NAMALWA (cell line): ENCODE results near the gene VPS18.

ENCODE experiments used
- DNase-seq: peaks from one replicate; pipeline ENCODE4 v3.0.0-alpha.2; 2015; ENCODE audit warnings: low spot score

VPS18 gene

GRCh38 chr15:40900256-40901052, 6.2 kb downstream of the VPS18 start:
- no peak for DNase-seq

- DNase-seq = no peak
These were observed 6.8 kb downstream of the VPS18 start for GRCh38 chr15:40901053-40901443.

GRCh38 chr15:40902605-40903561, 8.6 kb downstream of the VPS18 start:
- DNase-seq = peak; percentile 66

DNA sequence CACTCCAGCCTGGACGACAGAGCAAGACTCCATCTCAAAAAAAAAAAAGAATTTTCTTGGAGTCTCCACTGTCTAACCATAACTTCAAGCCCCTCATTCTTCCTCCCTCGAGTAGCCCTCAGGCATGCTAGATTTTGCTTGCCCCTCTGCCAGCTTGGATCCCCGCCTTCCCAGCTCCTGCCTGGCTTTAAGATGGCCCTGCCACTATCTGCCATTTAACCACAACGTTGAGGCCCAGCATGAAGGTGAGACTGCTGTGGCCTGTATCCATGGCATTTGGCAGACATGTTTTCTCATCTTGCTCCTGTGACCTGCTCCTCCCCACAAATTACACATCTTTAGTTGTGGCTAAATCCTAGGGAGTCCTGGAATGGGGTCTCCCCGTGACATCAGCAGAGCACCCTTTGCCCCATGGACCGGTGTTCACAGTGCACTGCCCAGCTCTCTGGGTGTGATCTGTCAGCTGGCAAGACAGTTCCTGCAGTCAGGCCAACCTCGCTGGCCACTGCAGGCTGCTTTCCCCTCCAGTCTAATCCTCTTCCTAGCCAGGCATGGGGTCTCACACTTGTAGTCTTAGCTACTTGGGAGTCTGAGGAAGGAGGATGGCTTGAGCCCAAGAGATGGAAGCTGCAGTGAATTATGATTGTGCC, 10.4 kb downstream of the VPS18 start:
- no peak for DNase-seq

DNA sequence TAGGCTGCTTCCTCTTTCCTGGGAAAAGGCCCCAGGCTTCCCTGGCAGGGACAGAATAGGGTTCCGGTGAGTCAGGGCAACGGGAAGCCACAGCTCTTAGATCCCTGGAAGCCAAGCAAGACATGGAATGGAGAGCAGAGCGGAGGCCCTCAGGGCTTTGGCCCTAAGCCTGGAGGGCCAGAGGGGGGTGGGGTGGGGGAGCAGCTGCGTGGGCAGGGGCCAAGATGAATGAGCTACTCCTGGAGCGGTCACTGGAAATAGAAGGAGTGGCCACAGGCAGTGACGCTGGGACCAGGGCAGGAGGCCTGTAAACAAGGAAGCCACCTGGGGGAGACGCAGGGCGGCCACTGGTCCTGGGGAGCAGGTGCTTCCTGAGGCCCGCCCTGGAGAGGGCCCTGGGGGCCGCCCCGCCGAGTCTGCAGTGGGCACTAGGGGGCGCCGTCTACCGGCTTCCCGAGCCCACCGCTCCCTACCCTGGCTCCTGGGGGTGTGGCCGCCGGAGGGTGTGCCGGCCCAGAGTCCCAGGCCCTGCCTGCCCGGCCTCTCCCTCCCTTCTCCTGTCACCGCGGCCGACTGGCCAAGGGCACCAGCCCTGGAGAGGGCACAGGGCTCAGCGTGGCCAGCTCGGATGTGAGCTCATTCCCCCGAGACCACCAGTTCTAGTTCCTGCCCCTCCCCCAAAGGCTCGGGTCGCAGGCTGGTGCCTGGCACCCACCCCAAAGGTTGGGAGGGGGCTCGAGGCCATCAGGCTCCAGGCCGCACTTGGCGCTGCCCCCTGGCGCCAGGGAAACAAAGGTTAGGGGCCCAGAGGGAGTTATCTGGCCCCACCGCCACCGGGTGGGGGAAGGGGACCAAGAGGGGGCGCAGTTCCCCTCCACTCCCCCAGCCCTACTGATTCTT, 12.1 kb downstream of the VPS18 start:
- peak; percentile 95 for DNase-seq

DNA sequence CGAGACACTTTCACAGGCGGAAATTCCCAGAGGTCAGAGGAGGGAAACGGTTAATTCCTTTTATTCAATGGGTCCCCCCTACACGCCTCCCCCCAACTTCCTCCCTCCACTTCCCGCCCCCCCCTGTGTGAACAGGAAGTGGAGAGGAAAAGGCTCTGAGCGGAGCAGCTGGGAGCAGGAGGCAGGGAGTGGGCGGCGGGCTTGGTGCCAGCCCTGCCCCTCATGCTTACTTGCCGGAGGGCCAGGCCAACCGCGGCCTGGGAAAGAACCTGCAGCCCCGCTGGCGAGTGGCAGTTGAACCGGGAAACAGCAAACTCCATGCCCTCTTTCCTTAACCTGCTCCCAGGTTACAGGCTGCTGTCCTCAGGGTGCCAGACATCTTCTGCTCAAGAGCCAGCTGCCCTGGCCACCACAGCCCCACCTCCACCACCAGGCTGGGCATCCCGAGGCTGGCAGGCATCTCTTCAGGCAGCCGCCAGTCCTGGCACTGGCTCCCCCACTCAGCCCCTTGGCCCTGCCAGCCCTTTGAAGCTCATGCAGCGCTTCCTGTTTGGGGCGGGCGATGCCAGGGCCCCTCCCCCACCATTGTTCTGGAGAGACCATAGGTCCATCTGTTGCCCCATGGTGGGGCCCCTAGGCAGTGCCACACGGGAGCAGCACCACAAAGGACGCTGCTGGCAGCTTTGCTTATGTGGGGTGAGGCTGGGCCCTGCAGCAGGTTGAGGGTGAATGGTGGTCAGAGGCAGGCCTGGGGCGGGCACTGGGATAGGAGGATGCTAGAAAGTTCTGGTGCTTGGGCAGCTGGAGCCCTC, 12.9 kb downstream of the VPS18 start:
- peak; percentile 45 for DNase-seq

- DNase-seq = no peak
These were observed 13.8 kb downstream of the VPS18 start for GRCh38 chr15:40908095-40908494.

DNA sequence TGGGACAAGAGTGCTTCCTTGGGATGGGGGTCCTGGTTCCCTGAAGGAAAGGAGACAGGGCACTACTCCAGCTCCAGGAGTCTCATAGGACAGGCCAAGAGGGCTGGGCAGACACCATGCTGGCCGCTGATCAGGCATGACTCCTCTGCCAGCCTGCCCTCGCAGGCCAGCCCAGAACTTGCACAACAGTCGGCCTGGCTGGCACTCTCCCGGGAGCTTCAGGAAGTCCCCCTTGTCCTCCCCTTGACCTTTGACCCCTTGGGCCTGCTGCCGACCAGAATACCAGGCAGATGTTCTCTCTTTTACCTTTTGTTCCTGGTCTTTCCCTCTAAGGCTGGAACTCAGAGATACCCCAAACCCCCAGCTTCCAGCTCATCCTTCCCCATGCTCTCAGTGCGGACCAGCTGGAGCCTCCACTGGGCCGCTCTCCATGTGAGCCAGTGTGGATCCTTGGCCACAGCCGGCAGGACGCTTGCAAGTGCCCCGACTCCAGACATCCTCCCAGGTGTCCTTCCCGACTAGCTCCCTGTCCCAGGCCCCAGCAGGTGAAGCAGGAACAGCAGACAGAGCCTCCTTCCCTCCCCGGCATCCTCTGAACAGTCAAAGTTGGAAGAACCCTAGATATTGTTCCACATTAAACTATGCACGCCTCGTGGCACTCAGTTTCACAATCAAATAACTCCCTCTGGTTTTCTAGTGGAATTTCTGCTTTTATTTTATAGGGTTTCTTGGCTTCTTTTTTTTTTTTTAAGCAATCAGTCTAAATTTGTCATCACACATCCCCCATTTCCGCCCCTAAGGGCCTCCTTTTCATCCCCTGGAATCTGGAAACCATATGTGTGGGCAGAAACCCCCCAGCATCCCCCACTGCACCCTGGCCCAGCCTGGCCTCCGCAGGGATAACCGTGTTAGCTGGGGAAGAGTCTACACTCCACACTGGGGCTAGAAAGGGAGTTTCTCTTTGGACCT, 15.7 kb downstream of the VPS18 start:
- DNase-seq = no peak

DNA sequence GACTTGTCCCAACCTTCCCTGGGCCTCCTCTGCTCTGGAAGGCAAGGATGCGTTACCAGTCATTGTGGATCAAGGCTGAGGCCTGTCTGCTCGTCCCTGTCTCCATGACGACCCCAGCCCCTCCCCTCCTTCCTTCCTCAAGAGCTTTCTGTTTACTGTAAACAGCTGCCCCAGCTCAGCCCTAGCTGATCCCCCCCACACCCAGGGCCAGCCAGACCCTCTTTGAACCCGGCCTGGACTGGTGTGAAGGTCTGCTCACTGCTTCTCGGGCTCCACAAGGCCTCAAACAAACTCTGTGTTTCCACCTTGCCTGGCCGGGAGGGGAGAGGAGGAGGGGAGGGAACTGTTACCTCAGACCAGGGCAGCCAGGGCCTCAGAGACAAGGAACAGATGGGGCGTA, 16.9 kb downstream of the VPS18 start:
- DNase-seq = no peak

- DNase-seq = no peak
These were observed 17.4 kb downstream of the VPS18 start for GRCh38 chr15:40911693-40912092.

GRCh38 chr15:40912478-40912877, 18.2 kb downstream of the VPS18 start:
- DNase-seq = no peak

DNA sequence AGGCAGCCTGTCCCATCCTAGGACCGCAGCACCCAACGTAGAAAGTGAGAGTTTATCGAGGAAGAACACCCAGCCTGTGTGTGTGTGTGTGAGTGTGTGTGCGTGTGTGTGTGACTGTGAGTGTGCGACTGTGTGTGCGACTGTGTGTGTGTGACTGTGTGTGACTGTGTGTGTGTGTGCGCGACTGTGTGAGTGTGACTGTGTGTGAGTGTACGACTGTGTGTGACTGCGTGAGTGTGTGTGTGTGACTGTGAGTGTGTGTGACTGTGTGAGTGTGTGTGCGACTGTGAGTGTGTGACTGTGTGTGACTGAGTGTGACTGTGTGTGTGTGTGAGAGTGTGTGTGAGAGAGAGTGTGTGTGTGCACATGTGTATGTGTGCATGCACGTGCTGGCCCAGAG, 19.8 kb downstream of the VPS18 start:
- DNase-seq = no peak

GRCh38 chr15:40914486-40914885, 20.2 kb downstream of the VPS18 start:
- peak; percentile 44 for DNase-seq

DNA sequence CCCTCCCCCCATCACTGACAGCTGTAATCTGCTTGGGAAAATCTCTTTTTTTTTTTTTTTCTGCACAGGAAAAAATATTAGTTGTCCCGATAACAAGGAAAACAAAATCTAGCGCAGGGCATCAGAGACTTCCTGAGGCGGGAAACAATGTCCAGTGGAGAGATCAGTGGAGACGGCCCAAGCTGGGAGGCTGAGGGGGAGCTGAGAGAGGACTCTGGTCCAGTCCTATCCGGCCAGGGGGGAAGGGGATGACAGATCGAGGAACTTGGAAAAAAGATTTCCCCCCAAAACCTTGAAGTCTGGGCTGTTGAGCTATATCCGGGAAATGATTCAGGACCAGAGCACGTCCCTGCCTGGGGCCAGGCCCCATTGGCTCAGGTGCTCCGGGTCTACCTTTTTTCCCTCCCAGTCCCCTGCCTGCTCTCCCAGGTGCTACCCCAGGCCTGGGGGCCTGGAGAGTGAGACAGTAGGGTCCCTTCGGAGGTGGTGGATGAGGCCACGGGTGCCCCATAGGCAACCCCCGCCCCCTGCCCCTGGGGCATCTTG, 20.9 kb downstream of the VPS18 start:
- no peak for DNase-seq

GRCh38 chr15:40915679-40916078, 21.4 kb downstream of the VPS18 start:
- no peak for DNase-seq

DNA sequence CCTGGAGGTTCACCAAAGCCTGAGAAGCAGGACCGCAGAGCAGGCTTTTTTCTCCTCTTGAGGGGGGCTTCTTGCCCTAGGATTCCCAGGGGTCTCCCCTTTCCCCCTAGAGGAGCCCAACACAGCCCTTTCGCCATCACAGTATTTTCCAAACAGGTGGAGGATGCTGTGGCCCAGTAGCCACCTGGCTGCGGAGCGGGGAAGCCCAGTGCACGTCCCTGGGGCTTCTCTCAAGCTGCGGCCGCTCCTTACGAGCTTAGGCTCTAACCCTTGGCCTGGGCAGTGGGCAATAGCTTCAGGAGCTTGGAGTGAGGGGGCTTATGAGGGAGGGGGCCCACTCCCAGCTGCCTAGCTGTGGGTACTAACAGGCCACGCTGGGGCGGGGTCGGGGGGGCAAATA, 23.3 kb downstream of the VPS18 start:
- DNase-seq = no peak

DNA sequence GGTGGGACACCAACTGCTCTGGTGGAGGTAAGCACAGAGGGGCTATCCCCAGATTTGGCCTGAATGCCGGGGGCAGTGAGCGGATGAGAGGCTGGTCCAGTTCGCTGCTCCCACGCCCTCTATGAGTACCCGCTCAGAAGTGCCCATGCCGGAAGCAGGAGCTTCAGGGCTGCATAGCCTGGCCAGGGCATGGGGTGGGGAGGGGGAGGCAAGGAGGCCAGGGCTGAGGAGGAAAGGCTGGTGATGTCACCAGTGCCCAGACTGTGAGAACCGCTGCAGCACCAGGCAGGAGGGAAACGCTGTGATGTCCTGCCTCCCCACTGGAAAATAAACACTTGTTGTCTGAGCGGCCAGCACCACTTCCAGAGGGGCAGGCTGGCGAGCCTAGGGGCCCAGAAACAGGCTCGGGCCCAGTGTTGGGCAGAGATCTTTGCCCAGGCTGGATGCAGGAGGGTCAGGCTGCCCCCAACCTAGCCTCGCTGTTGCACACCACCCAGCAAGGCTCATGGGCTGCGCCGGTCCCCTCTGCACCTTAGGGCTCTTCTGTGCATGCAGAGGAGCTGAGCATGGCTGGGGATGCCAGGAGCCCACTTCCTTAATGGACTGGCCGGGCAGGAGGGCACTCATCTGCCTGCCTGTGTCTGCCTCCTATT, 24.0 kb downstream of the VPS18 start:
- no peak for DNase-seq

DNA sequence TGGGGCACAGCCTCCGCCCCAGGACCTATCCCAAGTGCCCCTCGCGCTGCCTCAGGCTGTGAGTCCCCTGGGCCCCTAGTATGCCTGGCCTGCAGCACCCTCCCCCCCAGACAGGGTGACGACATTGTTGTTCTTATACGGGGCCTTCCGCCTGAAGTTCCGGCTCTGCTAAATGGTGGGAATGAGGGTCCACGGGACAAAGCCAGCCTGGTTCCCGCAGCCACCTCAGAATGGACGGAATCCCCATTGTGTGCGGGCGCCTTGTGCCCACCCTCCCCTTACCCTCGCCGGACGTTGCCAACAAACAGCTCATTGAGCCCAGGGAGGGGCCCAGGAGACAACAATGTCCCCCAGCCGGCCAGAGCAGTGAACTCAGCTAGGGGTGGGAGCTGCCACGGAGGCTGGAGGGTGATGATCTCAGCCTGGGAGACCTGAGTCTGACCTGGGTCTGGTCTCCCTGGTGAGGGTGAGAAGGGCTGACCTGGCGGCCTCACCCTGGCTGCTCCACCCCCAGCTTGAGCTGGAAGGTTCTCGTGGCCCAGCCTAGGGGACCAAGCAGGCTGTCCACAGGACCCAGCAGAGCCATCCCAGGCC, 24.6 kb downstream of the VPS18 start:
- no peak for DNase-seq
